GM21381 (cell line): ENCODE data around the gene CPNE5.

Experiments
- ATAC-seq: cut with Tn5 transposase; IDR thresholded peaks from one replicate; pipeline ENCODE4 v1.9.1; 2021; ENCODE audit warnings: mild to moderate bottlenecking, moderate library complexity; ENCODE audit not compliant: unreplicated experiment

CPNE5 gene

DNA sequence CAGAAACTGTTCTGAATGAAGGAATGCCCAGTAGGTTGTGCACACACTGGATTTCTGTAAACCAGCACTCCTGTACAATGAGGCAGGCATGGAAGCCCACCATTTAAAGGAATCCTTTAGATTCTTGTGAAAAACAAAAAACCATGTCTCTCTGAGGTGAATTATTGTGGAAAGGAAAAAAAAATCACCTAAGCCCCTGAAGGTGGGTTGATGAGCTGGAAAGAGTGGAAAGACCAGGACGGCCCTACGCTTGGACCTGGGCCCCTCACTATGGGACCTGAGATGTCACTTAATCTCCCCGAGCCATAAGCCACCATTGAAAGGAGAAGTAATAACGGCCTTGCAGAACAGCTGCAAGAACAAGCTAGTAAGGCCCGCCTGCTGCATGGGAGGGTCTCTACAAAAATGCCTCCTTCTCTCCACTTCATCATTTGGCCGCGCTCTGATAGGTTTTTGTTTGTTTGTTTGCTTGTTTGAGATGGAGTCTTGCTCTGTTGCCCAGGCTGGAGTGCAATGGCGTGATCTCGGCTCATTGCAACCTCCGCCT is 72.8 kb downstream of the CPNE5 start:
- ATAC-seq: no peak

- peak; percentile 64 for ATAC-seq
These were observed 73.4 kb downstream of the CPNE5 start for GRCh38 chr6:36765594-36766398.

GRCh38 chr6:36765190-36765589 is 74.1 kb downstream of the CPNE5 start:
- no peak for ATAC-seq

- no peak for ATAC-seq
These were observed 77.1 kb downstream of the CPNE5 start for GRCh38 chr6:36762123-36762522.

DNA sequence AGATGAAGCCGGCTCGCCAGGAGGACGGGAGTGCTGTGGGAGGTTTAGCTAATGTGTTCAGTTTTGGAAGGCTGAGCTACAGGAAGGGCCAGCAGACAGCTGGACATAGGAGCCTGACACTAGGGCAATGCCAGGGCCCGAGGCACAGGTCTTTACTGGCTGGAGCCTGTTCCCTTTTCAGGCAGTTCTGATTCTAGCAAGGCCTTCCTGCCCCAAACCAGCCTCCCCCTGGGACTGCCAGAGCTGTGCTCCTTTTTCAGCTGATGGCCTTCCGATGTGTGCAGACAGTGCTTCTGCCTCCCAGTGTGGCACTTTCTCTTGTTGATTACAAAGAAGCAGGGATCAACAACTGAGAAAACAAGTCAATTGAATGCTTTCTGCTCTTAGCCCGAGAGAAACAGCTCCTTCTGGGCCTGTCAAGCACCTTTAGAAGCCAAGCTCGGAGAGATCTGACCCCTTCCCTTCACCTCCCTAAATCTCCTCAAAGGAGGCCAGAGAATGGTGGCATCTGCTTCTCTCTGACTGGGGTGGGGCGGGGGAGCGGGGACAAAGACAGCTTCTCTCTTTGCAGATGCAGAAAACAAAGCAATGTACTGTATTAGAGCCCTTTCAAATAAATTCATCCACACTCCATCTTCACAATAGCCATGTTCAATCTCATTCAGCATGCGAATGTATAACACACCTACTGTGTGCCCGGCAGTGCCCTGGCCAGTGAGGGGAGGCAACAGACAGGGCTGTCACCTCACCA is 78.4 kb downstream of the CPNE5 start:
- no peak for ATAC-seq

- no peak for ATAC-seq
These were observed 80.0 kb downstream of the CPNE5 start for GRCh38 chr6:36759148-36759759.

GRCh38 chr6:36758516-36759147 is 80.6 kb downstream of the CPNE5 start:
- no peak for ATAC-seq

GRCh38 chr6:36757943-36758508 is 81.2 kb downstream of the CPNE5 start:
- no peak for ATAC-seq

- ATAC-seq: peak; percentile 34
These were observed 82.0 kb downstream of the CPNE5 start for GRCh38 chr6:36757206-36757605.

- no peak for ATAC-seq
These were observed 82.5 kb downstream of the CPNE5 start for GRCh38 chr6:36756786-36757185.

DNA sequence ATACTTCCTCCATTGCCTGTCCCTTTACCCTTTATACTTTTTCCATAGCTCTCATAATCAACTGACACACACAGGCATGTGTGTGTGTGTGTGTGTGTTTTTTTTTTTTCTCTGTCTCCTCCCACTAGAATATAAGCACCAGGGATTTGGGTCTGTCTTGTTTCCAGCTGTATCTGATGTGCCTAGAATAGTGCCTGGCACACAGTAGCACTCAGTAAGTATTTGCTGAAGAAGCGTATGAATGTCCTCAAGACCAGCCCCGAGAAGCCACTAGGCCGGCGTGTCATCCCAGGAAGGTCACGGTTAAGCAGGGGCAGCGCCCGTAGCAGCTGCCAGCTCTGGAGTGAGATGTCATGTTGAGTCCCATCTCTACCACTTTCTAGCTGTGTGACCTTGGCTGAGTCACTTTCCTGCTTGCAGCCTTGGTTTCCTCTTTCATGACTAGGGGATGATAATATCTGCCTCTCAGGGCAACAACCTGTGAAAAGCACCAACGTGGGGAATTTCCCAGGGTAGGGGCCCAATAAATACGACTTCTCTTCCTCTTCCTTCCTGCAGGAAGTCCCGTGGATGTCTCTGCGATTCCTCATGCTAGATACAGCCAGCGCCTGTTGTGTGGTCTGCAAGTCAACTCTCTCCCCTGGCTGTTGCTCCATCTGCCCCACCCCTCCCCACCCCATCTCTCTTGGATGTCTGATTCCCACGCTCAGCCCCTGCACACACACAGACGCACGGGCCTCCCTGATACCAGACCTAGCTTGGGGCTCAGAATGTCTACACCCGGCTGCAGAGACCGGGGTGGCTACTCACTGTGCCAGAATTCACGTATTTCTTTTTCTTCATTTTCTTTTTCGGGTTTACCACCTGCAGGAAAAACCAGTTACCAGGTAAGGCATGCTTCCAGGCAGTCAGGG is 83.6 kb downstream of the CPNE5 start:
- ATAC-seq: peak; percentile 31

- no peak for ATAC-seq
These were observed 84.4 kb downstream of the CPNE5 start for GRCh38 chr6:36754582-36755434.

DNA sequence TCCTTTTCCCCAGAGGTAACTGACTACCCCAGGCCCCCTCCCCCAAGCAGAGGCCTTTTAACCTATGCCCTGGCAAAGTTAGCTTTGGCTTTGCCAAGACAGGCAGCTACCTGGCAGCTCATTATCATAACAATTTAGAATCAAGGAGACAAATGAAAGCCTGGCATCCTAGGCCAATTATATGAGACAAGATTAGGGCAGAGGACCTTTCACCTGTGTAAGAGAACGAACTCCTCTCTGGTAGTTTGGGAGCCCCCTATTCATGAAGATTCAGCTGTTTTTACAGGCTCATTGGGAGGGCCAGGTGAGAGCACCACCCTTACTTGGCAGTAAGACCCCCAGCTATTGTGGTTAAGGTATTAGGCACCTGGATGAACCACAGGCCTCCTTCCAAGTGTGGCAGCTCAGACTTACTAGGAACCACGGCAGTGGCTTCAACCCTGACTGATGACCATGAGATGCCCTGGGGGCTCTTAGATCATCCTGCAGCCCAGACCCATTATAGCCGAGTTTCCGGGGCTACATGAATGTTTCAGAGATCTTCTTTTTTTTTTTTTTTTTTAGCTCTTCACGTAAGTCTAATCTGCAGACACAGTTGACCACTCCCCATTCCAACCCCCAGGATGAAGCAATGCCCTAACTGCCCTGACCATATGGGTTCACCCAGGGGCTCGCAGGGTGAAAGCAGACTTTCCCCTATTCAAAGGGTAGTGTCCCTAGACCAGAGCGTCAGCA is 85.4 kb downstream of the CPNE5 start:
- ATAC-seq: no peak

- peak; percentile 50 for ATAC-seq
These were observed 86.2 kb downstream of the CPNE5 start for GRCh38 chr6:36752886-36753506.

DNA sequence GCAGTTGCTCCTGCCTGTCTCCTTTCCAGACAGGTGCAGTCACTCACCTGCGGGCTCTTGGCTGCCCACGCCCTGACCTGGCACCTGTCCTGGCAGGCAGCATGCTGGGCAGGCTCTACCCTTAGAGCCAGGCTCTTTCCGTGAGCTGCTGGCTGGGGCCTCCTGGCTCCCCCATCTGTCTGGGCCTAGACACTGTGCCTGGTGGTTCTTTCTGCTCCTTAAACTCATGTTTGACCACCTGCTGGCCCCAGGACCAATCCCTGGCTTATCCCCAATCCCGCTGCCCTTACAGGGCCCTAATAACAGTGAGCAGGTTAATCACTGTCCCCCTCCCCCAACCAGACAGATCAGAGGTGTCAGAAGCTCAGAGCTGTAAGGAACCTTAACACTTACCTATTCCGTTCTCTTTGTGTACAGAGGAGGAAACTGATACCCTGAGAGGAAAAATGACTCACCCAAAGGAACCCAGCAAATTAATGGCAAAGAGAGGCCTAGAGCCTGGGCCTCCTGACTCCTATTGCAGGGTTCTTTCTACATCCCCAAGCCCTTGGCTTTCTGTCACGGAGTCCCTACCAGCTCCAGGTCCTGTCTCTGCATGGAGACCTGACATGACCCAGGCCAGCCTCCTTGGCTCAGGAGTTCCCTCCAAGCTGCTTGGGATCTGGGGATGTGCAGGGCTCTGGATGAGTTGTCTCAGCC is 86.9 kb downstream of the CPNE5 start:
- no peak for ATAC-seq

DNA sequence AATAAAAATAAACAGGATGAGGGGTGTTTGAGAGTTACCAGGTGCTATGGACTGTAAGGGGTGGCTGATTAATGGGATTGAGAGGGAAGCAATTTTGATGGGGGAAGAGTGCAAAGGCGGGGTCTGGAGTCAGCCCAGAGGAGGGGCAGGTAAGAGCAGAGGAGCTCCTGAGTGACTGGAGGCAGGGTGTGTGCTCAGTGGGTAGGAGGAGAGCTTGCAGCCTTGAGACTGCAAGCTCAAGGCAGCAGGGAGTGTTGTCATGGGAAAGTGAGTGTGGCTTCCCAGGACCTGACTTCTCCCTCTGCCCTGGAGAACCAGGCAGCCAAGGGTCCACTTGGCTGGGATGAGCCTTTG is 87.4 kb downstream of the CPNE5 start:
- no peak for ATAC-seq

DNA sequence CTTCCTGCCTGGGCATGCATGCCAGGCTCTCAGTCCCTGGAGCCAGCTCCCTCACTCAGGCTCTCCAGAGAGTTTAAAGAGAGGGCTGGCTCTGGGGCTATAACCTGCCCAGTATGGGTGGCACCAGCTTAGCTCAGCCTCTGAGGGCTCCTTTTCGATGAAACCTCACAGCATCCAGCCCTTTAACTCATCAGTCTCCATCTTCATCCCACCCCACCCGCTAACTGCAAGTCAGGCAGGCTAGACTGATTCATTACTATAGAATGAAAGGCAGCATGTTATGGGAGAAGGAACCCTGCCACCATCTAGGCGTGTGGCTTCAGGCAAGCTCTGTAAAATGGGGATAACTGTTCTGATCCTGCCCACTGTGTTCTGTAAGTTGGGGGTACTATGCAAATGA is 88.2 kb downstream of the CPNE5 start:
- ATAC-seq: no peak
